HepG2 (cell line): Measurements from ENCODE around the gene ZNF138. TPM values are rescaled to one million over a fixed set of nuclear protein-coding genes. Genes with fewer than 3 reads are reported as not detected.

Experiments
- HNRNPK ChIP-seq: fragments of 200-400 bp; formaldehyde crosslinking; IDR thresholded peaks from 2 replicates; pipeline ENCODE4 v1.6.1; 2018; ENCODE audit warnings: low read length, low read depth, moderate library complexity, mild to moderate bottlenecking; ENCODE audit not compliant: poor library complexity, severe bottlenecking
- HOXA5 ChIP-seq: sonication (generic); formaldehyde crosslinking; IDR thresholded peaks from 2 replicates; pipeline ENCODE4 v1.4.0; 2020; ENCODE audit warnings: missing genetic modification reagents
- JARID2 ChIP-seq: sonication (generic); formaldehyde crosslinking; IDR thresholded peaks from 2 replicates; pipeline ENCODE4 v1.8.1; 2023; ENCODE audit warnings: missing genetic modification reagents, inconsistent platforms; ENCODE audit not compliant: insufficient replicate concordance
- JUND ChIP-seq: sonication (generic); formaldehyde crosslinking; IDR thresholded peaks from 2 replicates; pipeline ENCODE4 v1.8.0; 2022; ENCODE audit warnings: mild to moderate bottlenecking, missing genetic modification reagents
- KMT2B ChIP-seq: IDR thresholded peaks from 2 replicates; pipeline ENCODE4 v1.6.1; 2016; ENCODE audit warnings: missing genetic modification reagents, missing compliant biosample characterization
- MAF1 ChIP-seq: sonication (generic); formaldehyde crosslinking; IDR thresholded peaks from 2 replicates; pipeline ENCODE4 v1.5.0; 2020; ENCODE audit warnings: missing genetic modification reagents, borderline replicate concordance
- MAFG ChIP-seq: sonication (generic); formaldehyde crosslinking; IDR thresholded peaks from 2 replicates; pipeline ENCODE4 v1.5.1; 2020; ENCODE audit warnings: mild to moderate bottlenecking, missing genetic modification reagents
- MAZ ChIP-seq, 2 experiments: sonication (generic) in 1 of 2; formaldehyde crosslinking in 1 of 2; IDR thresholded peaks; 2 replicates each; pipeline versions ENCODE4 v1.5.0 to v1.6.1; 2012 to 2020; ENCODE audit warnings: low read depth in 2 of 2, mild to moderate bottlenecking in 2 of 2, borderline replicate concordance in 1 of 2, improper control_type of control experiment in 1 of 2, low read length in 1 of 2, missing genetic modification reagents in 1 of 2, moderate library complexity in 1 of 2
- MED8 ChIP-seq: sonication (generic); formaldehyde crosslinking; IDR thresholded peaks from 2 replicates; pipeline ENCODE4 v1.8.1; 2023; ENCODE audit warnings: mild to moderate bottlenecking, missing genetic modification reagents; ENCODE audit not compliant: insufficient replicate concordance
- NCOA5 ChIP-seq: sonication (generic); formaldehyde crosslinking; IDR thresholded peaks from 2 replicates; pipeline ENCODE4 v1.4.0; 2020; ENCODE audit warnings: missing genetic modification reagents
- PHB2 ChIP-seq: fragments of 450-650 bp; IDR thresholded peaks from 2 replicates; pipeline ENCODE4 v1.6.1; 2018; ENCODE audit not compliant: partially characterized antibody
- PHF21A ChIP-seq: sonication (generic); formaldehyde crosslinking; IDR thresholded peaks from 2 replicates; pipeline ENCODE4 v1.5.0; 2020; ENCODE audit warnings: mild to moderate bottlenecking, missing genetic modification reagents
- REPIN1 ChIP-seq: sonication (generic); formaldehyde crosslinking; IDR thresholded peaks from 2 replicates; pipeline ENCODE4 v1.8.0; 2022; ENCODE audit warnings: missing genetic modification reagents, low read depth, mild to moderate bottlenecking, borderline replicate concordance
- RORA ChIP-seq: sonication (generic); formaldehyde crosslinking; IDR thresholded peaks from 2 replicates; pipeline ENCODE4 v1.5.0; 2020; ENCODE audit warnings: mild to moderate bottlenecking, missing genetic modification reagents, moderate library complexity
- TCF12 ChIP-seq, 2 experiments: fragments of 450-650 bp in 1 of 2; sonication (generic) in 1 of 2; formaldehyde crosslinking in 1 of 2; IDR thresholded peaks; 2 replicates each; pipeline versions ENCODE4 v1.6.1 to v1.8.0; 2017 to 2022; ENCODE audit warnings: antibody characterized with exemption in 1 of 2, mild to moderate bottlenecking in 1 of 2, missing genetic modification reagents in 1 of 2, moderate library complexity in 1 of 2
- ZBTB3 ChIP-seq: sonication (generic); formaldehyde crosslinking; IDR thresholded peaks from 2 replicates; pipeline ENCODE4 v1.4.0; 2020; ENCODE audit warnings: low read depth, mild to moderate bottlenecking, moderate library complexity, missing genetic modification reagents, borderline replicate concordance
- ZNF230 ChIP-seq: sonication (generic); formaldehyde crosslinking; IDR thresholded peaks from 2 replicates; pipeline ENCODE4 v1.4.0; 2020; ENCODE audit warnings: mild to moderate bottlenecking, missing genetic modification reagents
- ZNF674 ChIP-seq: sonication (generic); formaldehyde crosslinking; IDR thresholded peaks from 2 replicates; pipeline ENCODE4 v1.5.0; 2020; ENCODE audit warnings: low read depth, mild to moderate bottlenecking, missing genetic modification reagents
- polyA plus RNA-seq, 8 experiments: library from polyadenylated mRNA; depleted of rRNA in 3 of 8; stranded (reverse) in 7 of 8; unstranded in 1 of 8; fragments of >200 nt; fragmentation: Illumina TruSeq in 4 of 8; extraction: Trizol in 4 of 8; gene quantifications; 2 replicates each; pipeline versions ENCODE4 v1.2.1 to v1.2.3, GENCODE V29; 2011 to 2016; ENCODE audit warnings: low read depth in 4 of 8, missing spikeins in 1 of 8, mixed read lengths in 1 of 8; ENCODE audit not compliant: insufficient read depth in 1 of 8
- total RNA-seq, 5 experiments: library from RNA; depleted of rRNA; stranded (reverse); fragments of >200 nt; fragmentation: Illumina TruSeq; extraction: Trizol; gene quantifications; 2 replicates each; pipeline ENCODE4 v1.2.3, GENCODE V29; 2016; ENCODE audit warnings: low read depth in 1 of 5
- TF ChIP-seq, protein P1 (sequence below): sonication (generic); formaldehyde crosslinking; IDR thresholded peaks from 2 replicates; pipeline ENCODE4 v1.4.0; 2020; ENCODE audit warnings: missing genetic modification reagents, borderline replicate concordance
- TF ChIP-seq, protein P2 (sequence below): sonication (generic); formaldehyde crosslinking; IDR thresholded peaks from 2 replicates; pipeline ENCODE4 v1.4.0; 2020; ENCODE audit warnings: missing genetic modification reagents
- TF ChIP-seq, protein P3 (sequence below): sonication (generic); formaldehyde crosslinking; IDR thresholded peaks from 2 replicates; pipeline ENCODE4; 2020; ENCODE audit warnings: missing genetic modification reagents, mild to moderate bottlenecking, borderline replicate concordance

Gene ZNF138
- total and polyA plus RNA-seq, 2 of the 13 experiments (the other 11 are each of a cell fraction or from before 2014, with no cell fraction given): 2.7 to 5.8 TPM

DNA sequence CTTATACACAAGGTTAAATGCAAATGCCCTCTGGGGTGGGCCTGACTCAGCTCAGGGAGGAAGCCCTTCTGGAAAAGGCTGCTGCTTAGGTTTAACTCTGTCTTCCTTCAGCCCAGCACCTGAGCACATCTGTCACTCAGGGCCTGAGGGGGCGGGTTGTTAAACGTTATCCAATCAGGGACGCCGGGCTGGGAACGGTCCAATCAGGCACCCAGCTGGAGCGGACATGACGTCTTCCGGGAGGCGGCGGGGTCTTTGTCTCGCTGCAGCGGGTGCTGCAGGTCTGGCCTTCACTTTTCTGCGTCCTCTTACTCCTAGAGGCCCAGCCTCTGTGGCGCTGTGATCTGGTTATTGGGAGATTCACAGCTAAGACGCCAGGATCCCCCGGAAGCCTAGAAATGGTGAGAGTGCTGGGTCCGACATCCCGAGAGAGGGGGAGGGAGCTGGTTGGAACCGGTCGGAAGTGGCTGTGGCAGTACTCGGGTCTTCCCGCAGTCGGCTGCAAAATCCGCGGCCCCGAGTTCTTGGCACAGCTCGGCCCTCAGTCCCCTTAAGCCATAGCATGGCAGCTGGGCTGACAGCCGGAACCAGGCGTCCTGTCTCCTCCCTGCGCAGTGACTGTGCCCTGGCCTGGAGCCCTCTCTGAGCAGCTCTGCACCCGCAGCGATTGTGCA is at the start of gene ZNF138 (continued):
- TF ChIP-seq JUND (CRISPR knock-in tag) (no peak), JARID2 (CRISPR knock-in tag) (no peak), RORA (CRISPR knock-in tag) (no peak), MAFG (CRISPR knock-in tag) (no peak), ZNF230 (CRISPR knock-in tag) (peak; percentile 84), ZNF674 (CRISPR knock-in tag) (no peak), KMT2B (peak; percentile 89), PHF21A (CRISPR knock-in tag) (no peak; the same call in 1 of the 2 replicates), HNRNPK (no peak), NCOA5 (CRISPR knock-in tag) (no peak), MAZ (IDR thresholded peaks at IDR 0.05; ENCODE audit: borderline replicate concordance, low read depth, low read length) (0 out of 2 replicates have a peak, but pooled peaks have one; percentile 19), MAZ (CRISPR knock-in tag; IDR thresholded peaks at IDR 0.05; ENCODE audit: low read depth) (no peak), ZBTB3 (no peak), PHB2 (no peak), REPIN1 (peak; percentile 69; the same call in 1 of the 2 replicates), MED8 (CRISPR knock-in tag) (no peak), HOXA5 (no peak), MAF1 (CRISPR knock-in tag) (no peak), TCF12 (IDR thresholded peaks at IDR 0.05) (no peak), TCF12 (CRISPR knock-in tag; IDR thresholded peaks at IDR 0.05) (no peak)
- TF ChIP-seq, protein P1, sequence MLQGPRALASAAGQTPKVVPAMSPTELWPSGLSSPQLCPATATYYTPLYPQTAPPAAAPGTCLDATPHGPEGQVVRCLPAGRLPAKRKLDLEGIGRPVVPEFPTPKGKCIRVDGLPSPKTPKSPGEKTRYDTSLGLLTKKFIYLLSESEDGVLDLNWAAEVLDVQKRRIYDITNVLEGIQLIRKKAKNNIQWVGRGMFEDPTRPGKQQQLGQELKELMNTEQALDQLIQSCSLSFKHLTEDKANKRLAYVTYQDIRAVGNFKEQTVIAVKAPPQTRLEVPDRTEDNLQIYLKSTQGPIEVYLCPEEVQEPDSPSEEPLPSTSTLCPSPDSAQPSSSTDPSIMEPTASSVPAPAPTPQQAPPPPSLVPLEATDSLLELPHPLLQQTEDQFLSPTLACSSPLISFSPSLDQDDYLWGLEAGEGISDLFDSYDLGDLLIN: no peak
- TF ChIP-seq, protein P2, sequence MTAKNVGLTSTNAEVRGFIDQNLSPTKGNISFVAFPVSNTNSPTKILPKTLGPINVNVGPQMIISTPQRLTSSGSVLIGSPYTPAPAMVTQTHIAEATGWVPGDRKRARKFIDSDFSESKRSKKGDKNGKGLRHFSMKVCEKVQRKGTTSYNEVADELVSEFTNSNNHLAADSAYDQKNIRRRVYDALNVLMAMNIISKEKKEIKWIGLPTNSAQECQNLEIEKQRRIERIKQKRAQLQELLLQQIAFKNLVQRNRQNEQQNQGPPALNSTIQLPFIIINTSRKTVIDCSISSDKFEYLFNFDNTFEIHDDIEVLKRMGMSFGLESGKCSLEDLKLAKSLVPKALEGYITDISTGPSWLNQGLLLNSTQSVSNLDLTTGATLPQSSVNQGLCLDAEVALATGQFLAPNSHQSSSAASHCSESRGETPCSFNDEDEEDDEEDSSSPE (CRISPR knock-in tag): peak; percentile 94
- TF ChIP-seq, protein P3, sequence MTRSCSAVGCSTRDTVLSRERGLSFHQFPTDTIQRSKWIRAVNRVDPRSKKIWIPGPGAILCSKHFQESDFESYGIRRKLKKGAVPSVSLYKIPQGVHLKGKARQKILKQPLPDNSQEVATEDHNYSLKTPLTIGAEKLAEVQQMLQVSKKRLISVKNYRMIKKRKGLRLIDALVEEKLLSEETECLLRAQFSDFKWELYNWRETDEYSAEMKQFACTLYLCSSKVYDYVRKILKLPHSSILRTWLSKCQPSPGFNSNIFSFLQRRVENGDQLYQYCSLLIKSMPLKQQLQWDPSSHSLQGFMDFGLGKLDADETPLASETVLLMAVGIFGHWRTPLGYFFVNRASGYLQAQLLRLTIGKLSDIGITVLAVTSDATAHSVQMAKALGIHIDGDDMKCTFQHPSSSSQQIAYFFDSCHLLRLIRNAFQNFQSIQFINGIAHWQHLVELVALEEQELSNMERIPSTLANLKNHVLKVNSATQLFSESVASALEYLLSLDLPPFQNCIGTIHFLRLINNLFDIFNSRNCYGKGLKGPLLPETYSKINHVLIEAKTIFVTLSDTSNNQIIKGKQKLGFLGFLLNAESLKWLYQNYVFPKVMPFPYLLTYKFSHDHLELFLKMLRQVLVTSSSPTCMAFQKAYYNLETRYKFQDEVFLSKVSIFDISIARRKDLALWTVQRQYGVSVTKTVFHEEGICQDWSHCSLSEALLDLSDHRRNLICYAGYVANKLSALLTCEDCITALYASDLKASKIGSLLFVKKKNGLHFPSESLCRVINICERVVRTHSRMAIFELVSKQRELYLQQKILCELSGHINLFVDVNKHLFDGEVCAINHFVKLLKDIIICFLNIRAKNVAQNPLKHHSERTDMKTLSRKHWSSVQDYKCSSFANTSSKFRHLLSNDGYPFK (CRISPR knock-in tag): no peak
